ACHN (cell line): Measurements from ENCODE around the gene FMNL2.
A peak's percentile ranks its signal among the peaks of the same experiment; 100 is the strongest.

Source experiments
- DNase-seq: peaks from one replicate; pipeline ENCODE4 v3.0.0-alpha.2; 2015
- in situ Hi-C: cut with HindIII; loops from 2 replicates; pipeline ENCODE4 v1.10.0; 2017; ENCODE audit warnings: low sequenced_read_pairs, low pct_ligation_motif_present, low pct_unique_long_range_greater_than_20kb

Gene FMNL2

GRCh38 chr2:152622219-152622618 lies 287.2 kb downstream of the FMNL2 start:
- in situ Hi-C loops = loop anchor here (25.0 kb wide), 1 partner anchor 435 kb away; the partner anchor contains the start of gene STAM2
- no peak for DNase-seq

GRCh38 chr2:152623076-152623740 lies 288.2 kb downstream of the FMNL2 start:
- in situ Hi-C loops = loop anchor here (25.0 kb wide), 1 partner anchor 436 kb away; the partner anchor contains the start of gene STAM2
- peak; percentile 22 for DNase-seq

GRCh38 chr2:152623775-152624174 lies 288.8 kb downstream of the FMNL2 start:
- in situ Hi-C loops = loop anchor here (25.0 kb wide), 1 partner anchor 436 kb away; the partner anchor contains the start of gene STAM2

GRCh38 chr2:152624805-152625204 lies 289.8 kb downstream of the FMNL2 start:
- in situ Hi-C loops = loop anchor here (25.0 kb wide), 1 partner anchor 438 kb away; the partner anchor contains the start of gene STAM2
- DNase-seq = no peak

More at GRCh38 chr2:152623775-152624174, 288.8 kb downstream of the FMNL2 start:
- no peak for DNase-seq

GRCh38 chr2:152626911-152627339 lies 292.0 kb downstream of the FMNL2 start:
- in situ Hi-C loops = no loop called here
- DNase-seq = no peak

GRCh38 chr2:152627351-152627957 lies 292.5 kb downstream of the FMNL2 start:
- DNase-seq = peak; percentile 55
- in situ Hi-C loops = no loop called here

- DNase-seq = no peak
- in situ Hi-C loops = no loop called here
Observed at GRCh38 chr2:152629202-152629601, 294.2 kb downstream of the FMNL2 start.

- in situ Hi-C loops = no loop called here
- no peak for DNase-seq
Observed at GRCh38 chr2:152630466-152630865, 295.5 kb downstream of the FMNL2 start.

- in situ Hi-C loops = no loop called here
- DNase-seq = no peak
Observed at GRCh38 chr2:152632736-152633135, 297.8 kb downstream of the FMNL2 start.

GRCh38 chr2:152635635-152636298 lies 300.8 kb downstream of the FMNL2 start:
- in situ Hi-C loops = no loop called here
- peak; percentile 65 for DNase-seq

- in situ Hi-C loops = no loop called here
- no peak for DNase-seq
Observed at GRCh38 chr2:152637251-152637650, 302.3 kb downstream of the FMNL2 start.

- DNase-seq = no peak
- in situ Hi-C loops = no loop called here
Observed at GRCh38 chr2:152638056-152638455, 303.1 kb downstream of the FMNL2 start.

GRCh38 chr2:152638590-152638989 lies 303.6 kb downstream of the FMNL2 start:
- in situ Hi-C loops = no loop called here

GRCh38 chr2:152644189-152644873 lies 309.4 kb downstream of the FMNL2 start:
- no peak for DNase-seq
- in situ Hi-C loops = no loop called here

More at GRCh38 chr2:152638590-152638989, 303.6 kb downstream of the FMNL2 start:
- no peak for DNase-seq

GRCh38 chr2:152646264-152646663 lies 311.3 kb downstream of the FMNL2 start:
- in situ Hi-C loops = no loop called here

GRCh38 chr2:152646775-152647174 lies 311.8 kb downstream of the FMNL2 start:
- in situ Hi-C loops = no loop called here
- peak; percentile 69 for DNase-seq

More at GRCh38 chr2:152646264-152646663, 311.3 kb downstream of the FMNL2 start:
- DNase-seq = no peak

GRCh38 chr2:152647552-152647951 lies 312.6 kb downstream of the FMNL2 start:
- DNase-seq = no peak
- in situ Hi-C loops = no loop called here

GRCh38 chr2:152648336-152648735 lies 313.4 kb downstream of the FMNL2 start:
- in situ Hi-C loops = no loop called here
- DNase-seq = peak; percentile 35

GRCh38 chr2:152649997-152650396 lies 315.0 kb downstream of the FMNL2 start:
- in situ Hi-C loops = loop anchor here (25.0 kb wide), 1 partner anchor 613 kb away; no protein-coding TSS in a partner anchor
- no peak for DNase-seq
